GM23338 (cell line): ENCODE measurements around the gene CABLES2. TPM values are rescaled to one million over a fixed set of nuclear protein-coding genes. Genes with fewer than 3 reads are reported as not detected.

Experiments used
- ATAC-seq: fragments of 200-7000 bp; cut with Tn5 transposase; 3 replicates; pipeline ENCODE4 v1.9.1; 2020
- DNase-seq: peaks from one replicate; pipeline ENCODE4 v3.0.0-alpha.2; 2015; ENCODE audit warnings: low spot score
- H2AFZ ChIP-seq: fragments of 200-600 bp; sonication (generic); 2 replicates; pipeline ENCODE4 v1.8.0; 2016; ENCODE audit warnings: antibody characterized with exemption, mild to moderate bottlenecking, moderate library complexity
- H3F3A ChIP-seq: fragments of 200-600 bp; sonication (generic); replicated peaks from 2 replicates; pipeline ENCODE4 v1.8.0; 2017; ENCODE audit warnings: antibody characterized with exemption, mixed run types, low read depth
- H3K27ac ChIP-seq: fragments of 200-600 bp; sonication (generic); 2 replicates; pipeline ENCODE4 v1.6.1; 2016; ENCODE audit warnings: low read depth
- H3K27me3 ChIP-seq: fragments of 200-600 bp; sonication (generic); 2 replicates; pipeline ENCODE4 v1.8.0; 2016; ENCODE audit warnings: mild to moderate bottlenecking, mixed run types, moderate library complexity; ENCODE audit not compliant: insufficient read depth
- H3K36me3 ChIP-seq: fragments of 200-600 bp; sonication (generic); 2 replicates; pipeline ENCODE4 v1.8.0; 2016; ENCODE audit warnings: mild to moderate bottlenecking; ENCODE audit not compliant: insufficient read depth
- H3K4me1 ChIP-seq: fragments of 200-600 bp; sonication (generic); 2 replicates; pipeline ENCODE4 v1.8.0; 2016; ENCODE audit warnings: mild to moderate bottlenecking, moderate library complexity; ENCODE audit not compliant: insufficient read depth
- H3K4me2 ChIP-seq: fragments of 200-600 bp; sonication (generic); 2 replicates; pipeline ENCODE4 v1.7.1; 2017; ENCODE audit warnings: mixed run types
- H3K4me3 ChIP-seq: fragments of 200-600 bp; sonication (generic); 2 replicates; pipeline ENCODE4 v1.6.1; 2016; ENCODE audit warnings: mixed run types
- H3K79me2 ChIP-seq: fragments of 200-600 bp; sonication (generic); replicated peaks from 2 replicates; pipeline ENCODE4 v1.8.0; 2017; ENCODE audit warnings: mild to moderate bottlenecking; ENCODE audit not compliant: insufficient read depth
- H3K9me2 ChIP-seq: fragments of 200-600 bp; sonication (generic); 2 replicates; pipeline ENCODE4 v1.8.0; 2017; ENCODE audit not compliant: insufficient read depth
- H4K20me1 ChIP-seq: fragments of 200-600 bp; sonication (generic); replicated peaks from 2 replicates; pipeline ENCODE4 v1.8.0; 2017; ENCODE audit warnings: mild to moderate bottlenecking; ENCODE audit not compliant: insufficient read depth
- H3K27ac Mint-ChIP-seq: 2 replicates; pipeline ENCODE4 v1.8.0; 2020; ENCODE audit warnings: inconsistent platforms, mild to moderate bottlenecking, moderate library complexity, mixed read lengths
- H3K27me3 Mint-ChIP-seq: 3 replicates; pipeline ENCODE4 v1.8.0; 2022; ENCODE audit warnings: low read depth, mild to moderate bottlenecking, moderate library complexity, mixed read lengths, inconsistent platforms; ENCODE audit not compliant: insufficient read depth, poor library complexity
- H3K36me3 Mint-ChIP-seq: 3 replicates; pipeline ENCODE4 v1.8.0; 2021; ENCODE audit warnings: low read depth, mild to moderate bottlenecking, inconsistent platforms, moderate library complexity, mixed read lengths
- H3K4me1 Mint-ChIP-seq: 3 replicates; pipeline ENCODE4 v1.8.0; 2020; ENCODE audit warnings: mild to moderate bottlenecking, inconsistent platforms, mixed read lengths
- H3K4me3 Mint-ChIP-seq: 3 replicates; pipeline ENCODE4 v1.8.0; 2021; ENCODE audit warnings: moderate library complexity, mild to moderate bottlenecking, inconsistent platforms, mixed read lengths
- H3K9me3 Mint-ChIP-seq: 3 replicates; pipeline ENCODE4 v1.8.0; 2020; ENCODE audit warnings: moderate library complexity, mild to moderate bottlenecking, inconsistent platforms, mixed read lengths
- CTCF ChIP-seq, 2 experiments: fragments of 200-600 bp in 1 of 2; sonication (generic) in 1 of 2; conservative IDR thresholded peaks; 2 replicates each; pipeline versions ENCODE4 v1.5.1 to v1.6.1; 2016 to 2017; ENCODE audit warnings: antibody characterized with exemption in 2 of 2, low read depth in 2 of 2, mild to moderate bottlenecking in 2 of 2, moderate library complexity in 1 of 2
- JUNB ChIP-seq: IDR thresholded peaks from one replicate; pipeline ENCODE4 v1.6.1; 2016; ENCODE audit warnings: antibody characterized with exemption; ENCODE audit not compliant: unreplicated experiment
- NANOG ChIP-seq: IDR thresholded peaks from 2 replicates; pipeline ENCODE4 v1.6.1; 2016; ENCODE audit warnings: antibody characterized with exemption, borderline replicate concordance
- REST ChIP-seq: IDR thresholded peaks from one replicate; pipeline ENCODE4 v1.6.1; 2018; ENCODE audit warnings: antibody characterized with exemption; ENCODE audit not compliant: unreplicated experiment
- STAT1 ChIP-seq: IDR thresholded peaks from one replicate; pipeline ENCODE4 v1.6.1; 2016; ENCODE audit warnings: antibody characterized with exemption; ENCODE audit not compliant: unreplicated experiment
- ZNF114 ChIP-seq: fragments of 250-450 bp; sonication (Bioruptor Pico); IDR thresholded peaks from 2 replicates; pipeline ENCODE4 v1.5.0; 2020; ENCODE audit warnings: mild to moderate bottlenecking, moderate library complexity
- ZNF331 ChIP-seq: fragments of 250-450 bp; sonication (Bioruptor Pico); IDR thresholded peaks from 2 replicates; pipeline ENCODE4 v1.5.0; 2020; ENCODE audit warnings: low read depth, mild to moderate bottlenecking, moderate library complexity
- polyA plus RNA-seq: library from polyadenylated mRNA; unstranded; fragments of >200 nt; fragmentation: Nextera tagmentation; extraction: Ambion mirVana; gene quantifications from 2 replicates; pipeline ENCODE4 v1.2.1, GENCODE V29; 2016
- total RNA-seq: library from RNA; depleted of rRNA; stranded (reverse); fragments of >200 nt; shearing (Covaris generic); gene quantifications from 2 replicates; pipeline ENCODE4 v1.2.3, GENCODE V29; 2014
- TF ChIP-seq, protein P1 (sequence below): IDR thresholded peaks from 2 replicates; pipeline ENCODE4 v1.6.1; 2016; ENCODE audit warnings: antibody characterized with exemption

CABLES2 gene
- total and polyA plus RNA-seq, 2 experiments from 2014 or later = 4.3 to 12.7 TPM

- peaks cover 4% of the 10 kb centered on the region; the same call in 1 of the 2 replicates for H4K20me1 ChIP-seq
- DNase-seq = no peak
- Mint-ChIP-seq H3K9me3 (peaks cover 4% of the 10 kb centered on the region; the same call in 2 of the 3 replicates), H3K4me1 (peaks cover 6% of the 10 kb centered on the region; the same call in 2 of the 3 replicates), H3K4me3 (no peak overlapping the region), H3K27me3 (peaks cover 23% of the 10 kb centered on the region), H3K27ac (no peak overlapping the region), H3K36me3 (peaks cover 27% of the 10 kb centered on the region)
- H3K27me3 ChIP-seq = no peaks in the 10 kb centered on the region
- H3K4me2 ChIP-seq = no peak overlapping the region
- H3K27ac ChIP-seq = no peak overlapping the region
- 0 out of 2 replicates have a peak, but pooled peaks cover 2% of the 10 kb centered on the region for H3K36me3 ChIP-seq
- 0 out of 4 replicates have a peak, but pooled peaks of 1 of the 2 experiments have one; percentile 6 for TF ChIP-seq CTCF (conservative IDR thresholded peaks at IDR 0.05; ENCODE audit: low read depth in 2 of 2)
- no peak for TF ChIP-seq ZNF114
- H3K4me1 ChIP-seq = no peaks in the 10 kb centered on the region
- no peak overlapping the region for H3K4me3 ChIP-seq
- H3K9me2 ChIP-seq = no peaks in the 10 kb centered on the region
- H3F3A ChIP-seq = peaks cover 20% of the 10 kb centered on the region
- no peak for ATAC-seq
- H3K79me2 ChIP-seq = no peaks in the 10 kb centered on the region; the same call in 1 of the 2 replicates
- H2AFZ ChIP-seq = no peak overlapping the region
Measured at GRCh38 chr20:62393830-62394229, 13.3 kb downstream of the CABLES2 start.

- H3K4me1 ChIP-seq = no peaks in the 10 kb centered on the region; the same call in 1 of the 2 replicates
- H3K9me2 ChIP-seq = no peaks in the 10 kb centered on the region
- peaks cover 23% of the 10 kb centered on the region for H3K27me3 Mint-ChIP-seq
- H3K4me3 ChIP-seq = no peak overlapping the region
- no peak overlapping the region for H3K4me2 ChIP-seq
- H3K27ac ChIP-seq = no peak overlapping the region
- ATAC-seq (no peak), DNase-seq (no peak)
- peaks cover 10% of the 10 kb centered on the region; the same call in 2 of the 3 replicates for H3K4me1 Mint-ChIP-seq
- peaks cover 32% of the 10 kb centered on the region for H3K36me3 Mint-ChIP-seq
- peaks cover 9% of the 10 kb centered on the region; the same call in 1 of the 2 replicates for H4K20me1 ChIP-seq
- peaks cover 2% of the 10 kb centered on the region for H3K79me2 ChIP-seq
- no peak overlapping the region for H2AFZ ChIP-seq
- H3F3A ChIP-seq = peaks cover 25% of the 10 kb centered on the region
- H3K9me3 Mint-ChIP-seq = peaks cover 4% of the 10 kb centered on the region; the same call in 2 of the 3 replicates
- H3K36me3 ChIP-seq = peaks cover 8% of the 10 kb centered on the region
- H3K4me3 Mint-ChIP-seq = no peak overlapping the region
- TF ChIP-seq REST = no peak
- no peak for TF ChIP-seq CTCF (conservative IDR thresholded peaks at IDR 0.05; ENCODE audit: low read depth in 2 of 2)
- TF ChIP-seq STAT1 = no peak
- no peak for TF ChIP-seq NANOG
- TF ChIP-seq ZNF331 = no peak
- no peak for TF ChIP-seq JUNB
- TF ChIP-seq ZNF114 = no peak
- TF ChIP-seq, protein P1, sequence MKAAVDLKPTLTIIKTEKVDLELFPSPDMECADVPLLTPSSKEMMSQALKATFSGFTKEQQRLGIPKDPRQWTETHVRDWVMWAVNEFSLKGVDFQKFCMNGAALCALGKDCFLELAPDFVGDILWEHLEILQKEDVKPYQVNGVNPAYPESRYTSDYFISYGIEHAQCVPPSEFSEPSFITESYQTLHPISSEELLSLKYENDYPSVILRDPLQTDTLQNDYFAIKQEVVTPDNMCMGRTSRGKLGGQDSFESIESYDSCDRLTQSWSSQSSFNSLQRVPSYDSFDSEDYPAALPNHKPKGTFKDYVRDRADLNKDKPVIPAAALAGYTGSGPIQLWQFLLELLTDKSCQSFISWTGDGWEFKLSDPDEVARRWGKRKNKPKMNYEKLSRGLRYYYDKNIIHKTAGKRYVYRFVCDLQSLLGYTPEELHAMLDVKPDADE = no peak
- no peaks in the 10 kb centered on the region for H3K27me3 ChIP-seq
- H3K27ac Mint-ChIP-seq = peak overlapping the region; percentile 56; the same call in 1 of the 2 replicates
Measured at GRCh38 chr20:62393335-62393665, 13.8 kb downstream of the CABLES2 start.
